BJ (cell line): ENCODE measurements around the gene NEGR1. TPM values are rescaled to one million over a fixed set of nuclear protein-coding genes. Genes with fewer than 3 reads are reported as not detected.

Source experiments
- CTCF ChIA-PET: fragments of 350-600 bp; formaldehyde crosslinking; extraction: SDS; loops from one replicate; lab custom pipeline; 2021; ENCODE audit warnings: antibody characterized with exemption, inconsistent platforms; lab: Yijun Ruan, JAX
- POLR2A ChIA-PET: fragments of 300-600 bp; sonication (Branson Sonifier 250); formaldehyde crosslinking; extraction: SDS; loops from one replicate; lab custom pipeline; 2021; ENCODE audit warnings: antibody characterized with exemption; lab: Charles Lee
- DNase-seq: peaks from one replicate; pipeline ENCODE4 v3.0.0-alpha.2; 2011; ENCODE audit warnings: low read depth
- H3K27me3 ChIP-seq: 2 replicates; pipeline ENCODE4 v1.6.0; 2011; ENCODE audit warnings: low read length; ENCODE audit not compliant: control insufficient read depth, insufficient read depth
- H3K36me3 ChIP-seq: 2 replicates; pipeline ENCODE4 v1.5.1; 2011; ENCODE audit warnings: low read length; ENCODE audit not compliant: control insufficient read depth, insufficient read depth
- H3K4me3 ChIP-seq: 2 replicates; pipeline ENCODE4 v1.5.1; 2011; ENCODE audit warnings: low read depth, mild to moderate bottlenecking, control low read depth, low read length
- CTCF ChIP-seq: IDR thresholded peaks from 2 replicates; pipeline ENCODE4 v1.5.1; 2011; ENCODE audit warnings: low read depth, mild to moderate bottlenecking, control low read depth, inconsistent platforms, low read length, moderate library complexity; ENCODE audit not compliant: insufficient read depth
- polyA plus RNA-seq: library from polyadenylated mRNA; depleted of rRNA; stranded (reverse); fragments of >200 nt; gene quantifications from 2 replicates; pipeline ENCODE4 v1.2.3, GENCODE V29; 2011

NEGR1 gene
- polyA plus RNA-seq, 1 experiment = 15.4 TPM

GRCh38 chr1:71809085-71809484, 473.3 kb downstream of the NEGR1 start:
- ChIA-PET CTCF (no interaction called here), POLR2A (no interaction called here)
- H3K36me3 ChIP-seq = no peaks in the 10 kb centered on the region
- no peak overlapping the region for H3K4me3 ChIP-seq
- TF ChIP-seq CTCF = no peak
- no peaks in the 10 kb centered on the region for H3K27me3 ChIP-seq
- no peak for DNase-seq

GRCh38 chr1:71804140-71804539, 478.2 kb downstream of the NEGR1 start:
- POLR2A ChIA-PET = no interaction called here

GRCh38 chr1:71796006-71796405, 486.3 kb downstream of the NEGR1 start:
- ChIA-PET CTCF (interaction anchor here (0.6 kb wide), 1 partner anchor 253 kb away, joined by 3 read pairs; no protein-coding TSS in a partner anchor), POLR2A (no interaction called here)
- TF ChIP-seq CTCF = no peak
- H3K27me3 ChIP-seq = no peaks in the 10 kb centered on the region
- H3K4me3 ChIP-seq = no peak overlapping the region
- H3K36me3 ChIP-seq = no peaks in the 10 kb centered on the region
- DNase-seq = no peak

More at GRCh38 chr1:71804140-71804539, 478.2 kb downstream of the NEGR1 start:
- Histone ChIP-seq H3K36me3 (no peaks in the 10 kb centered on the region), H3K27me3 (no peaks in the 10 kb centered on the region), H3K4me3 (no peak overlapping the region)
- DNase-seq = no peak
- CTCF ChIA-PET = no interaction called here
- no peak for TF ChIP-seq CTCF

- Histone ChIP-seq H3K27me3 (no peaks in the 10 kb centered on the region), H3K36me3 (no peaks in the 10 kb centered on the region), H3K4me3 (no peak overlapping the region)
- ChIA-PET CTCF (no interaction called here), POLR2A (no interaction called here)
- no peak for DNase-seq
- no peak for TF ChIP-seq CTCF
These were observed 490.1 kb downstream of the NEGR1 start for GRCh38 chr1:71792264-71792663.

GRCh38 chr1:71788113-71788512, 494.2 kb downstream of the NEGR1 start:
- H3K36me3 ChIP-seq = no peaks in the 10 kb centered on the region
- ChIA-PET POLR2A (no interaction called here), CTCF (no interaction called here)
- no peak for DNase-seq
- H3K27me3 ChIP-seq = no peaks in the 10 kb centered on the region
- no peak overlapping the region for H3K4me3 ChIP-seq
- TF ChIP-seq CTCF = no peak
